ENCODE data around the gene ZNF559.

- TF ChIP-seq CTCF (IDR thresholded peaks at IDR 0.05; ENCODE audit: insufficient read depth, low read length, poor library complexity, severe bottlenecking), result no peak
- no peak for TF ChIP-seq EZH2phosphoT487 (conservative IDR thresholded peaks at IDR 0.05; ENCODE audit: low read length)
Measured at GRCh38 chr19:9289231-9289884, 34.6 kb upstream of the ZNF559 start.
